CD4-positive, alpha-beta T cell (primary cell): ENCODE data around the gene PRCP. TPM values are rescaled to one million over a fixed set of nuclear protein-coding genes. Genes with fewer than 3 reads are reported as not detected.
"Not testable (repeated sequence)": the region's sequence is repeated elsewhere in the genome, so short reads cannot be mapped to it uniquely, and the experiment has no call there.

Source experiments
- ATAC-seq: fragments of 200-7000 bp; cut with Tn5 transposase; one replicate; pipeline ENCODE4 v1.10.0; 2022; ENCODE audit warnings: mild to moderate bottlenecking; ENCODE audit not compliant: poor library complexity
- CTCF ChIA-PET: fragments of 350-600 bp; sonication (Branson Sonifier 250); formaldehyde crosslinking; loops from one replicate; lab custom pipeline; 2021; ENCODE audit warnings: antibody characterized with exemption, inconsistent platforms; lab: Charles Lee
- POLR2A ChIA-PET: fragments of 350-600 bp; sonication (Branson Sonifier 250); formaldehyde crosslinking; loops from one replicate; lab custom pipeline; 2021; ENCODE audit warnings: antibody characterized with exemption, inconsistent platforms; lab: Charles Lee
- DNase-seq, 14 experiments: peaks; one replicate each; pipeline ENCODE4 v3.0.0-alpha.2; 2013 to 2020; ENCODE audit warnings: mixed read lengths in 2 of 14
- H3K27ac ChIP-seq, 2 donors: one replicate each; pipeline versions ENCODE4 v1.5.1 to v1.7.0; 2013; ENCODE audit warnings: low read length in 2 of 2, low read depth in 1 of 2, mild to moderate bottlenecking in 1 of 2
- H3K27me3 ChIP-seq, 2 experiments: 1 replicate in 1 of 2; 2 replicates in 1 of 2; pipeline versions ENCODE4 v1.6.1 to v1.7.0; 2013; ENCODE audit warnings: low read length in 2 of 2, control low read depth in 1 of 2, mild to moderate bottlenecking in 1 of 2, moderate library complexity in 1 of 2; ENCODE audit not compliant: insufficient read depth in 2 of 2, control insufficient read depth in 1 of 2
- H3K36me3 ChIP-seq: one replicate; pipeline ENCODE4 v1.6.1; 2013; ENCODE audit warnings: low read length, control low read depth; ENCODE audit not compliant: insufficient read depth
- H3K4me1 ChIP-seq: one replicate; pipeline ENCODE4 v1.6.1; 2013; ENCODE audit warnings: low read length, control low read depth; ENCODE audit not compliant: insufficient read depth
- H3K4me3 ChIP-seq: one replicate; pipeline ENCODE4 v1.5.1; 2013; ENCODE audit warnings: mild to moderate bottlenecking, low read length, moderate library complexity
- H3K9me3 ChIP-seq, 2 experiments: 1 replicate in 1 of 2; 2 replicates in 1 of 2; pipeline versions ENCODE4 v1.6.1 to v1.7.0; 2013; ENCODE audit warnings: low read length in 2 of 2, mild to moderate bottlenecking in 2 of 2, control low read depth in 1 of 2, moderate library complexity in 1 of 2; ENCODE audit not compliant: control insufficient read depth in 1 of 2, insufficient read depth in 1 of 2
- H3K27ac Mint-ChIP-seq: one replicate; pipeline ENCODE4 v1.8.0; 2020; ENCODE audit warnings: mixed read lengths
- H3K27me3 Mint-ChIP-seq: one replicate; pipeline ENCODE4 v1.8.0; 2021; ENCODE audit warnings: mixed read lengths
- H3K36me3 Mint-ChIP-seq: one replicate; pipeline ENCODE4 v1.8.0; 2021; ENCODE audit warnings: low read depth, mixed read lengths
- H3K4me1 Mint-ChIP-seq: one replicate; pipeline ENCODE4 v1.8.0; 2021; ENCODE audit warnings: low read depth, mixed read lengths
- H3K4me3 Mint-ChIP-seq: one replicate; pipeline ENCODE4 v1.8.0; 2020; ENCODE audit warnings: mild to moderate bottlenecking, mixed read lengths
- H3K9me3 Mint-ChIP-seq: one replicate; pipeline ENCODE4 v1.8.0; 2020; ENCODE audit warnings: mixed read lengths
- CTCF ChIP-seq: fragments of 200-600 bp; IDR thresholded peaks from one replicate; pipeline ENCODE4 v1.8.0; 2022; ENCODE audit warnings: antibody characterized with exemption, mild to moderate bottlenecking
- intact Hi-C, 2 experiments: fragments of 100-400 bp; cut with DNase I in 1 of 2; cut with micrococcal nuclease in 1 of 2; formaldehyde crosslinking; loops; one replicate each; pipeline versions ENCODE4 v1.15.1 to v1.9.0; 2023 to 2025; cut with DNase I, micrococcal nuclease
- polyA plus RNA-seq, 2 donors: library from polyadenylated mRNA; unstranded; fragments of 120-200 nt; gene quantifications; one replicate each; pipeline ENCODE4 v1.2.1, GENCODE V29; 2013
- total RNA-seq, 174 experiments: library from RNA in 2 of 174; stranded (reverse) in 2 of 174; gene quantifications; one replicate each; pipeline ENCODE4 v1.2.3 and lab custom pipeline; 2021 to 2026

PRCP gene
- total RNA-seq (10 to 100 TPM; 13.7 to 16.0 TPM), total RNA-seq (lab: John Stamatoyannopoulos, UW) (10.9 to 50.9 (median 27.8) reads per million in 172 experiments)
- 34.1 TPM for polyA plus RNA-seq (2013, experiment 1 of 2)
- 30.2 TPM for polyA plus RNA-seq (2013, experiment 2 of 2)

- H3K4me3 Mint-ChIP-seq = peak within 1 kb of the TSS; percentile 99
- H3K36me3 Mint-ChIP-seq = peaks cover 12% of the 10 kb centered on the region
- DNase-seq = peak; percentile 81 to 97 (median 91)
- H3K27me3 Mint-ChIP-seq = no peaks in the 10 kb centered on the region
- ChIA-PET CTCF (interaction anchor here (0.6 to 1.8 kb wide), 8 partner anchors 27 to 350 kb away, joined by 3 to 9 read pairs (median 4); no protein-coding TSS in a partner anchor), POLR2A (interaction anchor here (0.6 to 4.0 kb wide), 48 partner anchors 8 to 1820 kb away, joined by 3 to 208 read pairs (median 4); partner anchors contain the start of genes ANKRD42, CCDC90B, FAM181B and PCF11)
- peak within 1 kb of the TSS; percentile 94 to 98 for H3K27ac ChIP-seq
- peak within 1 kb of the TSS; percentile 97 for H3K27ac Mint-ChIP-seq
- H3K27me3 ChIP-seq = no peaks in the 10 kb centered on the region
- ATAC-seq = peak; percentile 72
- H3K9me3 Mint-ChIP-seq = no peaks in the 10 kb centered on the region
- peaks cover 42% of the 10 kb centered on the region for H3K4me1 Mint-ChIP-seq
- no peaks in the 10 kb centered on the region for H3K36me3 ChIP-seq
- intact Hi-C loops = loop anchor here (1.0 to 2.0 kb wide), 8 partner anchors 20 to 385 kb away; partner anchors contain the start of genes ANKRD42 (in 1 of the 2), PCF11 (in 1 of the 2) and RAB30 (in 1 of the 2)
- no peak for TF ChIP-seq CTCF
- H3K9me3 ChIP-seq = no peaks in the 10 kb centered on the region
- peaks cover 35% of the 10 kb centered on the region for H3K4me1 ChIP-seq
- H3K4me3 ChIP-seq = peak within 1 kb of the TSS; percentile 74
Measured at GRCh38 chr11:82900277-82901164, at the start of gene PRCP. TSS of gene PRCP (minus strand) at chr11:82900430. CDS start at chr11:82900402, 28 bp downstream.

GRCh38 chr11:82949352-82949751, 49.1 kb upstream of the PRCP start:
- H3K9me3 ChIP-seq = peaks cover 8 to 9% of the 10 kb centered on the region in 2 experiments
- DNase-seq (no peak), ATAC-seq (no peak)
- Mint-ChIP-seq H3K27ac (no peak overlapping the region), H3K27me3 (no peaks in the 10 kb centered on the region), H3K4me3 (no peak overlapping the region), H3K36me3 (peaks cover 32% of the 10 kb centered on the region), H3K4me1 (peaks cover 24% of the 10 kb centered on the region), H3K9me3 (peaks cover 3% of the 10 kb centered on the region)
- H3K27me3 ChIP-seq = no peaks in the 10 kb centered on the region
- H3K4me1 ChIP-seq = no peaks in the 10 kb centered on the region
- intact Hi-C loops = no loop called here
- no peak overlapping the region for H3K27ac ChIP-seq
- no peak overlapping the region for H3K4me3 ChIP-seq
- POLR2A ChIA-PET = interaction anchor here (0.9 to 1.3 kb wide), 2 partner anchors 9 to 13 kb away, joined by 3 to 5 read pairs; no protein-coding TSS in a partner anchor
- no peaks in the 10 kb centered on the region for H3K36me3 ChIP-seq
- TF ChIP-seq CTCF = no peak
- CTCF ChIA-PET = interaction anchor here (1.0 kb wide), 1 partner anchor 15 kb away, joined by 3 read pairs; no protein-coding TSS in a partner anchor

- ChIA-PET POLR2A (interaction anchor here (0.7 to 1.2 kb wide), 4 partner anchors 13 to 340 kb away, joined by 3 to 5 read pairs (median 4); partner anchors contain the start of genes CCDC90B and DDIAS), CTCF (no interaction called here)
- ATAC-seq = no peak
- Mint-ChIP-seq H3K27me3 (no peaks in the 10 kb centered on the region), H3K27ac (no peak overlapping the region), H3K4me1 (peaks cover 23% of the 10 kb centered on the region), H3K4me3 (no peak overlapping the region), H3K36me3 (peaks cover 9% of the 10 kb centered on the region), H3K9me3 (peaks cover 7% of the 10 kb centered on the region)
- no peak overlapping the region for H3K4me3 ChIP-seq
- H3K27ac ChIP-seq = no peak overlapping the region
- H3K9me3 ChIP-seq = peaks cover 0 to 13% of the 10 kb centered on the region in 2 experiments
- H3K4me1 ChIP-seq = no peaks in the 10 kb centered on the region
- intact Hi-C loops = no loop called here
- no peaks in the 10 kb centered on the region for H3K27me3 ChIP-seq
- H3K36me3 ChIP-seq = no peaks in the 10 kb centered on the region
- DNase-seq = no peak
- no peak for TF ChIP-seq CTCF
Measured at GRCh38 chr11:82945682-82946081, 45.5 kb upstream of the PRCP start.

- H3K27ac ChIP-seq, H3K27me3 Mint-ChIP-seq, CTCF ChIA-PET, POLR2A ChIA-PET, H3K36me3 ChIP-seq, H3K4me1 ChIP-seq, ATAC-seq, H3K27me3 ChIP-seq, H3K9me3 Mint-ChIP-seq, DNase-seq, H3K27ac Mint-ChIP-seq, intact Hi-C loops, H3K4me3 Mint-ChIP-seq, H3K4me3 ChIP-seq: not testable (repeated sequence)
- peaks cover 15% of the 10 kb centered on the region for H3K36me3 Mint-ChIP-seq
- H3K9me3 ChIP-seq = peaks cover 0 to 13% of the 10 kb centered on the region in 2 experiments
- H3K4me1 Mint-ChIP-seq = peaks cover 24% of the 10 kb centered on the region
Measured at GRCh38 chr11:82945041-82945440, 44.8 kb upstream of the PRCP start.
